D721Med (cell line): ENCODE data around the gene SHD.

Source experiments
- DNase-seq: peaks from one replicate; pipeline ENCODE4 v3.0.0; 2011; ENCODE audit warnings: low spot score; ENCODE audit not compliant: insufficient read length
- FAIRE-seq: peaks from 2 replicates; lab custom pipeline; 2011; peaks lifted over from hg19 to GRCh38; lab: Jason Lieb, UNC
- CTCF ChIP-seq: IDR thresholded peaks from 2 replicates; pipeline ENCODE4 v1.5.1; 2012; ENCODE audit warnings: mild to moderate bottlenecking, control low read depth; ENCODE audit not compliant: insufficient read depth; ENCODE audit errors: missing control alignments

The SHD gene

GRCh38 chr19:4316956-4317355 is 37.9 kb downstream of the SHD start:
- DNase-seq (peak; percentile 3), FAIRE-seq (no peak)
- TF ChIP-seq CTCF = no peak

- FAIRE-seq = no peak
- no peak for TF ChIP-seq CTCF
- no peak for DNase-seq
These were observed 39.4 kb downstream of the SHD start for GRCh38 chr19:4318460-4318859.

- DNase-seq (no peak), FAIRE-seq (no peak)
- no peak for TF ChIP-seq CTCF
These were observed 40.1 kb downstream of the SHD start for GRCh38 chr19:4319067-4319718.

GRCh38 chr19:4320419-4320818 is 41.4 kb downstream of the SHD start:
- TF ChIP-seq CTCF = no peak
- FAIRE-seq (no peak), DNase-seq (no peak)

- TF ChIP-seq CTCF = no peak
- FAIRE-seq (no peak), DNase-seq (no peak)
These were observed 44.0 kb downstream of the SHD start for GRCh38 chr19:4322942-4323665.

- no peak for FAIRE-seq
- DNase-seq = no peak
- no peak for TF ChIP-seq CTCF
These were observed 44.6 kb downstream of the SHD start for GRCh38 chr19:4323692-4324091.

- no peak for TF ChIP-seq CTCF
- FAIRE-seq (no peak), DNase-seq (no peak)
These were observed 45.2 kb downstream of the SHD start for GRCh38 chr19:4324228-4324627.
